Measurements from ENCODE around the gene TRIM15.
"Not testable (repeated sequence)": the region's sequence is repeated elsewhere in the genome, so short reads cannot be mapped to it uniquely, and the experiment has no call there.

Gene TRIM15

GRCh38 chr6:30163918-30164654, 740 bp downstream of the TRIM15 start:
- no peak for DNase-seq

- DNase-seq: no peak
These were observed 1.4 kb downstream of the TRIM15 start for GRCh38 chr6:30164714-30165113.

GRCh38 chr6:30165238-30165637, 1.9 kb downstream of the TRIM15 start:
- not testable (repeated sequence) for DNase-seq

GRCh38 chr6:30167101-30167500, 3.8 kb downstream of the TRIM15 start:
- no peak for DNase-seq

GRCh38 chr6:30168741-30169140, 5.4 kb downstream of the TRIM15 start:
- no peak for DNase-seq

GRCh38 chr6:30169658-30170614, 6.6 kb downstream of the TRIM15 start:
- DNase-seq: peak; percentile 65

GRCh38 chr6:30171677-30172471, 8.5 kb downstream of the TRIM15 start:
- DNase-seq: peak; percentile 12

- DNase-seq: no peak
These were observed 9.3 kb downstream of the TRIM15 start for GRCh38 chr6:30172681-30173080.

GRCh38 chr6:30175765-30176164, 12.4 kb downstream of the TRIM15 start:
- DNase-seq: no peak

- DNase-seq: no peak
These were observed 15.5 kb downstream of the TRIM15 start for GRCh38 chr6:30178837-30179236.

- DNase-seq: no peak
These were observed 16.8 kb downstream of the TRIM15 start for GRCh38 chr6:30180145-30180544.

GRCh38 chr6:30184417-30185031, 21.2 kb downstream of the TRIM15 start:
- DNase-seq: no peak

- no peak for DNase-seq
These were observed 22.6 kb downstream of the TRIM15 start for GRCh38 chr6:30185846-30186484.

GRCh38 chr6:30188541-30188940, 25.2 kb downstream of the TRIM15 start:
- DNase-seq: no peak

GRCh38 chr6:30192076-30192475, 28.7 kb downstream of the TRIM15 start:
- no peak for DNase-seq

GRCh38 chr6:30194797-30195690, 31.7 kb downstream of the TRIM15 start:
- no peak for DNase-seq

- no peak for DNase-seq
These were observed 32.6 kb downstream of the TRIM15 start for GRCh38 chr6:30195951-30196350.

- no peak for DNase-seq
These were observed 33.0 kb downstream of the TRIM15 start for GRCh38 chr6:30196376-30196775.

- no peak for DNase-seq
These were observed 35.1 kb downstream of the TRIM15 start for GRCh38 chr6:30198166-30199084.
